K562 (cell line): ENCODE data around the gene PPIL6. TPM values are rescaled to one million over a fixed set of nuclear protein-coding genes. Genes with fewer than 3 reads are reported as not detected.

Experiments used
- CTBP1 ChIP-seq: fragments of 450-650 bp; IDR thresholded peaks from 2 replicates; pipeline ENCODE4 v1.6.1; 2016; ENCODE audit warnings: borderline replicate concordance
- ELK3 ChIP-seq: fragments of 450-650 bp; formaldehyde crosslinking; IDR thresholded peaks from 2 replicates; pipeline ENCODE4 v1.4.0; 2020; ENCODE audit warnings: mild to moderate bottlenecking
- GABPA ChIP-seq: fragments of 200-800 bp; sonication (Bioruptor generic); conservative IDR thresholded peaks from 2 replicates; pipeline ENCODE4 v1.6.1; 2016; ENCODE audit warnings: low read depth, missing genetic modification characterization, missing compliant biosample characterization
- KDM5B ChIP-seq: fragments of 200-600 bp; sonication (generic); IDR thresholded peaks from 2 replicates; pipeline ENCODE4 v1.6.1; 2012; ENCODE audit warnings: low read depth, mild to moderate bottlenecking, moderate library complexity, low read length, control low read depth, inconsistent platforms; ENCODE audit not compliant: insufficient replicate concordance
- PRDM10 ChIP-seq: fragments of 450-650 bp; IDR thresholded peaks from 2 replicates; pipeline ENCODE4 v1.6.1; 2018; ENCODE audit not compliant: partially characterized antibody
- SRF ChIP-seq, 2 experiments: fragments of 250-450, 450-650 bp in 1 of 2; sonication (Bioruptor Pico) in 1 of 2; sonication (generic) in 1 of 2; formaldehyde crosslinking; IDR thresholded peaks; 2 replicates each; pipeline versions ENCODE4 v1.5.0 to v1.5.1; 2020 to 2022; ENCODE audit warnings: mild to moderate bottlenecking in 1 of 2, missing genetic modification reagents in 1 of 2
- THAP7 ChIP-seq: fragments of 250-450 bp; sonication (Bioruptor Pico); IDR thresholded peaks from 2 replicates; pipeline ENCODE4 v1.5.0; 2021
- TRIM24 ChIP-seq, 2 experiments: fragments of 450-650 bp; IDR thresholded peaks; 2 replicates each; pipeline ENCODE4 v1.6.1; 2016
- ZNF511 ChIP-seq: sonication (generic); formaldehyde crosslinking; IDR thresholded peaks from 2 replicates; pipeline ENCODE4 v1.8.0; 2022; ENCODE audit warnings: mild to moderate bottlenecking, missing genetic modification reagents
- ZNF583 ChIP-seq: fragments of 250-450 bp; sonication (Bioruptor Pico); IDR thresholded peaks from 2 replicates; pipeline ENCODE4 v1.4.0; 2020
- polyA plus RNA-seq, 8 experiments: library from polyadenylated mRNA; depleted of rRNA in 4 of 8; stranded (reverse) in 5 of 8; unstranded in 3 of 8; fragments of >200 nt; fragmentation: Nextera tagmentation in 2 of 8; fragmentation: Illumina TruSeq in 1 of 8; extraction: Ambion mirVana in 2 of 8; extraction: Trizol in 1 of 8; gene quantifications; 2 replicates each; pipeline versions ENCODE4 v1.2.1 to v1.2.3, GENCODE V29; 2011 to 2014; ENCODE audit warnings: inconsistent platforms in 1 of 8, missing spikeins in 1 of 8
- total RNA-seq, 7 experiments: library from RNA; depleted of rRNA in 6 of 7; stranded (reverse); fragments of >200 nt in 6 of 7; fragmentation: Illumina TruSeq in 2 of 7; extraction: Trizol in 2 of 7; gene quantifications; 2 replicates each; pipeline versions ENCODE4 v1.2.1 to v1.2.3, GENCODE V29; 2011 to 2021; ENCODE audit warnings: low replicate concordance in 1 of 7
- TF ChIP-seq, protein P1 (sequence below): fragments of 150-350 bp; IDR thresholded peaks from 2 replicates; pipeline ENCODE4 v1.6.1; 2014; ENCODE audit warnings: low read depth, mild to moderate bottlenecking, low read length, borderline replicate concordance
- TF ChIP-seq, protein P2 (sequence below), 2 experiments: fragments of 200-800 bp in 1 of 2; sonication (Bioruptor generic) in 1 of 2; sonication (generic) in 1 of 2; formaldehyde crosslinking in 1 of 2; IDR thresholded peaks in 1 of 2; conservative IDR thresholded peaks in 1 of 2; 2 replicates each; pipeline versions ENCODE4 v1.5.0 to v1.6.1; 2016 to 2020; ENCODE audit warnings: missing compliant biosample characterization in 1 of 2, missing genetic modification characterization in 1 of 2, missing genetic modification reagents in 1 of 2
- TF ChIP-seq, protein P3 (sequence below): sonication (generic); formaldehyde crosslinking; IDR thresholded peaks from 2 replicates; pipeline ENCODE4 v1.5.0; 2020; ENCODE audit warnings: missing genetic modification reagents

PPIL6 gene
- total and polyA plus RNA-seq, 9 of the 15 experiments (the other 6 are each of a cell fraction or from before 2014, with no cell fraction given) = 0.03 to 0.98 (median 0.41) TPM; not detected in 1

GRCh38 chr6:109455437-109456110 is 15.1 kb upstream of the PPIL6 start, which contains the start of gene MICAL1 (continued):
- TF ChIP-seq, protein P1, sequence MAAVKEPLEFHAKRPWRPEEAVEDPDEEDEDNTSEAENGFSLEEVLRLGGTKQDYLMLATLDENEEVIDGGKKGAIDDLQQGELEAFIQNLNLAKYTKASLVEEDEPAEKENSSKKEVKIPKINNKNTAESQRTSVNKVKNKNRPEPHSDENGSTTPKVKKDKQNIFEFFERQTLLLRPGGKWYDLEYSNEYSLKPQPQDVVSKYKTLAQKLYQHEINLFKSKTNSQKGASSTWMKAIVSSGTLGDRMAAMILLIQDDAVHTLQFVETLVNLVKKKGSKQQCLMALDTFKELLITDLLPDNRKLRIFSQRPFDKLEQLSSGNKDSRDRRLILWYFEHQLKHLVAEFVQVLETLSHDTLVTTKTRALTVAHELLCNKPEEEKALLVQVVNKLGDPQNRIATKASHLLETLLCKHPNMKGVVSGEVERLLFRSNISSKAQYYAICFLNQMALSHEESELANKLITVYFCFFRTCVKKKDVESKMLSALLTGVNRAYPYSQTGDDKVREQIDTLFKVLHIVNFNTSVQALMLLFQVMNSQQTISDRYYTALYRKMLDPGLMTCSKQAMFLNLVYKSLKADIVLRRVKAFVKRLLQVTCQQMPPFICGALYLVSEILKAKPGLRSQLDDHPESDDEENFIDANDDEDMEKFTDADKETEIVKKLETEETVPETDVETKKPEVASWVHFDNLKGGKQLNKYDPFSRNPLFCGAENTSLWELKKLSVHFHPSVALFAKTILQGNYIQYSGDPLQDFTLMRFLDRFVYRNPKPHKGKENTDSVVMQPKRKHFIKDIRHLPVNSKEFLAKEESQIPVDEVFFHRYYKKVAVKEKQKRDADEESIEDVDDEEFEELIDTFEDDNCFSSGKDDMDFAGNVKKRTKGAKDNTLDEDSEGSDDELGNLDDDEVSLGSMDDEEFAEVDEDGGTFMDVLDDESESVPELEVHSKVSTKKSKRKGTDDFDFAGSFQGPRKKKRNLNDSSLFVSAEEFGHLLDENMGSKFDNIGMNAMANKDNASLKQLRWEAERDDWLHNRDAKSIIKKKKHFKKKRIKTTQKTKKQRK = no peak
- no peak for TF ChIP-seq ELK3
- TF ChIP-seq, protein P2, sequence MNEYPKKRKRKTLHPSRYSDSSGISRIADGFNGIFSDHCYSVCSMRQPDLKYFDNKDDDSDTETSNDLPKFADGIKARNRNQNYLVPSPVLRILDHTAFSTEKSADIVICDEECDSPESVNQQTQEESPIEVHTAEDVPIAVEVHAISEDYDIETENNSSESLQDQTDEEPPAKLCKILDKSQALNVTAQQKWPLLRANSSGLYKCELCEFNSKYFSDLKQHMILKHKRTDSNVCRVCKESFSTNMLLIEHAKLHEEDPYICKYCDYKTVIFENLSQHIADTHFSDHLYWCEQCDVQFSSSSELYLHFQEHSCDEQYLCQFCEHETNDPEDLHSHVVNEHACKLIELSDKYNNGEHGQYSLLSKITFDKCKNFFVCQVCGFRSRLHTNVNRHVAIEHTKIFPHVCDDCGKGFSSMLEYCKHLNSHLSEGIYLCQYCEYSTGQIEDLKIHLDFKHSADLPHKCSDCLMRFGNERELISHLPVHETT (CRISPR knock-in tag; conservative IDR thresholded peaks at IDR 0.05 in 1 of 2, IDR thresholded peaks at IDR 0.05 in 1 of 2) = peak in 1 of 2 experiments; percentile 52; a peak in 2 of 4 replicates
- peak in 1 of 2 experiments; percentile 35; a peak in 1 of 4 replicates for TF ChIP-seq TRIM24 (IDR thresholded peaks at IDR 0.05)
- peak; percentile 81 for TF ChIP-seq KDM5B
- TF ChIP-seq ZNF583 (CRISPR knock-in tag) = no peak
- TF ChIP-seq ZNF511 (CRISPR knock-in tag) = no peak
- 0 out of 4 replicates have a peak, but pooled peaks of 1 of the 2 experiments have one; percentile 47 for TF ChIP-seq SRF (CRISPR knock-in tag; IDR thresholded peaks at IDR 0.05)
- peak; percentile 83 for TF ChIP-seq GABPA
- TF ChIP-seq CTBP1 = peak; percentile 62; the same call in 1 of the 2 replicates
- TF ChIP-seq PRDM10 = peak; percentile 50
- TF ChIP-seq, protein P3, sequence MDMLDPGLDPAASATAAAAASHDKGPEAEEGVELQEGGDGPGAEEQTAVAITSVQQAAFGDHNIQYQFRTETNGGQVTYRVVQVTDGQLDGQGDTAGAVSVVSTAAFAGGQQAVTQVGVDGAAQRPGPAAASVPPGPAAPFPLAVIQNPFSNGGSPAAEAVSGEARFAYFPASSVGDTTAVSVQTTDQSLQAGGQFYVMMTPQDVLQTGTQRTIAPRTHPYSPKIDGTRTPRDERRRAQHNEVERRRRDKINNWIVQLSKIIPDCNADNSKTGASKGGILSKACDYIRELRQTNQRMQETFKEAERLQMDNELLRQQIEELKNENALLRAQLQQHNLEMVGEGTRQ (CRISPR knock-in tag) = no peak
- no peak for TF ChIP-seq THAP7
